Body of pancreas (tissue), 4 donors: Measurements from ENCODE around the gene TCEANC2.

Experiments
- CTCF ChIP-seq, 7 experiments: fragments of 450-650 bp in 4 of 7; fragments of 200-600 bp in 3 of 7; sonication (generic) in 3 of 7; IDR thresholded peaks; one replicate each; pipeline ENCODE4 v1.5.1; 2016 to 2019; ENCODE audit warnings: antibody characterized with exemption in 7 of 7
- POLR2A ChIP-seq, 3 donors: fragments of 450-650 bp; IDR thresholded peaks; one replicate each; pipeline ENCODE4 v1.6.1; 2016; ENCODE audit warnings: antibody characterized with exemption in 3 of 3, mild to moderate bottlenecking in 2 of 3

GRCh38 chr1:54136963-54137533 is 83.6 kb downstream of the TCEANC2 start:
- TF ChIP-seq CTCF (IDR thresholded peaks at IDR 0.05) (no peak), POLR2A (IDR thresholded peaks at IDR 0.05) (no peak)
